ENCODE measurements around the gene ADAM19.

Gene ADAM19

GRCh38 chr5:157571357-157571827 is 4.2 kb downstream of the ADAM19 start:
- TF ChIP-seq, protein P1, sequence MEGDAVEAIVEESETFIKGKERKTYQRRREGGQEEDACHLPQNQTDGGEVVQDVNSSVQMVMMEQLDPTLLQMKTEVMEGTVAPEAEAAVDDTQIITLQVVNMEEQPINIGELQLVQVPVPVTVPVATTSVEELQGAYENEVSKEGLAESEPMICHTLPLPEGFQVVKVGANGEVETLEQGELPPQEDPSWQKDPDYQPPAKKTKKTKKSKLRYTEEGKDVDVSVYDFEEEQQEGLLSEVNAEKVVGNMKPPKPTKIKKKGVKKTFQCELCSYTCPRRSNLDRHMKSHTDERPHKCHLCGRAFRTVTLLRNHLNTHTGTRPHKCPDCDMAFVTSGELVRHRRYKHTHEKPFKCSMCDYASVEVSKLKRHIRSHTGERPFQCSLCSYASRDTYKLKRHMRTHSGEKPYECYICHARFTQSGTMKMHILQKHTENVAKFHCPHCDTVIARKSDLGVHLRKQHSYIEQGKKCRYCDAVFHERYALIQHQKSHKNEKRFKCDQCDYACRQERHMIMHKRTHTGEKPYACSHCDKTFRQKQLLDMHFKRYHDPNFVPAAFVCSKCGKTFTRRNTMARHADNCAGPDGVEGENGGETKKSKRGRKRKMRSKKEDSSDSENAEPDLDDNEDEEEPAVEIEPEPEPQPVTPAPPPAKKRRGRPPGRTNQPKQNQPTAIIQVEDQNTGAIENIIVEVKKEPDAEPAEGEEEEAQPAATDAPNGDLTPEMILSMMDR (IDR thresholded peaks at IDR 0.05; ENCODE audit: low read depth, low read length, missing control alignments), result no peak
- no peak overlapping the region for H3K4me3 ChIP-seq (ENCODE audit: low read depth, low read length)
- peak overlapping the region; percentile 87 for H3K27ac ChIP-seq

DNA sequence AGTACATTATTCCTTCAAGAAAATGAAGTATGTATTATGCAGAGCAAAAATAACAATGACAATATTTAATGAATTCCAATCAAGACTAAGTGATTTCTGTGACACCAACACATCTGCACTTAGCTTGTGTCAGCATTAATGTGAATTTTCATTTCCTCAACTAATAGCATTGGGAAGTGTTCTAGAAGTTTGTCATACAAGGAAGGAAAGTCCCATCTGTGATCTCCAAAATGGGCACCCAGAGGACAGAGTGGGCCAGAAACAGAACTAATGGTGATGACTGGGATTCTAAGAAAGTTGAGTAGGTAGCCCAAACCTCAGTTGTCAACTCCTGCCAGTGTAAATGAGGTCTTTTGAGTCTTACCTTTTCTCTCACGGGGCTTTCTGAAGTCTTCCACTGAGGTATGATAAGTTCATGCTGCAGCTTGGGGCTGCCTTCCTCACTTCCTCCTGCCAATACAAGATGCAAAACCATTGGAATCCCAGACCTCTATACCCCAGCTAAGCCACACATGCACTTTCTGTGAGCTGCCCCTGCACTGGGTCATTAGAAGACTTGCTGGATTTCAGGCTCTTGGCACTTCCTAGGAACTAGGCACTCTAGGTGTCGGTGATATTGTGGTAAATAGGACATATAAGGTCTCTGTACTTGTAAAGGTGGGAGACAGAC is 4.9 kb downstream of the ADAM19 start:
- DNase-seq, result no peak
- Histone ChIP-seq H3K27me3 (replicated peaks) (no peaks in the 10 kb centered on the region), H3K27ac (peak overlapping the region; percentile 87), H3K4me3 (ENCODE audit: low read depth, low read length) (no peak overlapping the region), H3K36me3 (replicated peaks) (peaks cover 42% of the 10 kb centered on the region)
- in situ Hi-C loops (cut with HindIII; ENCODE audit: low pct_ligation_motif_present, low sequenced_read_pairs), result no loop called here
- TF ChIP-seq, protein P1 (IDR thresholded peaks at IDR 0.05; ENCODE audit: low read depth, low read length, missing control alignments), result no peak

More at GRCh38 chr5:157571357-157571827, 4.2 kb downstream of the ADAM19 start:
- in situ Hi-C loops (cut with HindIII; ENCODE audit: low pct_ligation_motif_present, low sequenced_read_pairs), result no loop called here
- peak; percentile 93 for DNase-seq
- H3K27me3 ChIP-seq (replicated peaks), result no peaks in the 10 kb centered on the region
- H3K36me3 ChIP-seq (replicated peaks), result peaks cover 41% of the 10 kb centered on the region

- peaks cover 61% of the 10 kb centered on the region for H3K36me3 ChIP-seq (replicated peaks)
- in situ Hi-C loops (cut with HindIII; ENCODE audit: low pct_ligation_motif_present, low sequenced_read_pairs), result no loop called here
- DNase-seq, result no peak
- no peak overlapping the region for H3K4me3 ChIP-seq (ENCODE audit: low read depth, low read length)
- no peaks in the 10 kb centered on the region for H3K27me3 ChIP-seq (replicated peaks)
- TF ChIP-seq, protein P1 (IDR thresholded peaks at IDR 0.05; ENCODE audit: low read depth, low read length, missing control alignments), result no peak
- no peak overlapping the region for H3K27ac ChIP-seq
Observed at GRCh38 chr5:157568720-157569119, 6.9 kb downstream of the ADAM19 start.

DNA sequence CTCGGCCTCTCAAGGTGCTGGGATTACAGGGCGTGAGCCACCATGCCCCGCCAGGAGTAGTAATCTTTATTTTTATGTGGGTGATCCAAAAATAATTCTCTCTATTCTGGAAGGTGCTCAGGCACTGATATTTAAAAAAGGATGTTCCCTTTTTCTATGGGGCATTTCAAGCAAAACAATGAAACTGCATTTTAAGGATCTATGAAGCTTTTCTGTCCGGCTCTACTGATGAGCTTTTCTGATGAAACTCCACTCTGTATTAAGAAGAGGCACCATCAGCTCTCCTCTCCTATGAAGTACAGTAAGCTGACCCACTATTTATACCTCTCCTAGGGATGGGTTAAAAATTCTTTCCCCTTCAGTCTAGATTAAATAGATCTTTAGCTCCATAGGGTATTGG is 7.4 kb downstream of the ADAM19 start:
- in situ Hi-C loops (cut with HindIII; ENCODE audit: low pct_ligation_motif_present, low sequenced_read_pairs), result no loop called here
- DNase-seq, result no peak
- peaks cover 65% of the 10 kb centered on the region for H3K36me3 ChIP-seq (replicated peaks)
- no peak overlapping the region for H3K4me3 ChIP-seq (ENCODE audit: low read depth, low read length)
- H3K27ac ChIP-seq, result no peak overlapping the region
- TF ChIP-seq, protein P1 (IDR thresholded peaks at IDR 0.05; ENCODE audit: low read depth, low read length, missing control alignments), result no peak
- H3K27me3 ChIP-seq (replicated peaks), result no peaks in the 10 kb centered on the region

GRCh38 chr5:157566902-157567489 is 8.6 kb downstream of the ADAM19 start:
- no peak overlapping the region for H3K27ac ChIP-seq

More at GRCh38 chr5:157566902-157567489, 8.6 kb downstream of the ADAM19 start:
- no peak overlapping the region for H3K4me3 ChIP-seq (ENCODE audit: low read depth, low read length)
- H3K36me3 ChIP-seq (replicated peaks), result peaks cover 78% of the 10 kb centered on the region
- in situ Hi-C loops (cut with HindIII; ENCODE audit: low pct_ligation_motif_present, low sequenced_read_pairs), result no loop called here
- no peaks in the 10 kb centered on the region for H3K27me3 ChIP-seq (replicated peaks)
- DNase-seq, result no peak
- TF ChIP-seq, protein P1 (IDR thresholded peaks at IDR 0.05; ENCODE audit: low read depth, low read length, missing control alignments), result no peak

All from brain microvascular endothelial cell (primary cell).